HEK293 (cell line): ENCODE results near the gene SLC35G3.

Experiments used
- CTCF ChIA-PET: fragments of 350-600 bp; formaldehyde crosslinking; extraction: SDS; loops from one replicate; lab custom pipeline; 2021; ENCODE audit warnings: antibody characterized with exemption; lab: Yijun Ruan, JAX
- POLR2A ChIA-PET: fragments of 300-600 bp; formaldehyde crosslinking; extraction: SDS; loops from one replicate; lab custom pipeline; 2020; ENCODE audit warnings: antibody characterized with exemption, inconsistent platforms; lab: Yijun Ruan, JAX
- H3K27ac ChIP-seq: fragments of 200-500 bp; sonication (Bioruptor generic); 2 replicates; pipeline ENCODE4 v1.5.1; 2014; ENCODE audit warnings: low read depth, low read length, control low read depth, inconsistent platforms; ENCODE audit errors: extremely low read depth
- H3K36me3 ChIP-seq, 2 experiments: fragments of 200-500 bp in 1 of 2; sonication (Bioruptor generic) in 1 of 2; 1 replicate in 1 of 2; 2 replicates in 1 of 2; pipeline ENCODE4 v1.5.1; 2014 to 2017; ENCODE audit warnings: inconsistent platforms in 2 of 2, low read length in 2 of 2; ENCODE audit not compliant: control insufficient read depth in 2 of 2, insufficient read depth in 1 of 2
- H3K4me1 ChIP-seq: fragments of 200-500 bp; sonication (Bioruptor generic); 2 replicates; pipeline ENCODE4 v1.5.1; 2014; ENCODE audit warnings: mild to moderate bottlenecking, low read length, inconsistent platforms; ENCODE audit not compliant: control insufficient read depth, insufficient read depth
- H3K4me3 ChIP-seq: 2 replicates; pipeline ENCODE4 v1.5.1; 2011; ENCODE audit warnings: low read depth, mild to moderate bottlenecking, control low read depth, low read length, moderate library complexity
- H3K9me3 ChIP-seq: fragments of 200-500 bp; sonication (Bioruptor generic); 2 replicates; pipeline ENCODE4 v1.5.1; 2014; ENCODE audit warnings: low read depth, low read length, inconsistent platforms; ENCODE audit not compliant: control insufficient read depth, insufficient read depth
- GLI2 ChIP-seq: fragments of 450-650 bp; formaldehyde crosslinking; IDR thresholded peaks from 2 replicates; pipeline ENCODE4; 2017; ENCODE audit warnings: missing biosample characterization, missing genetic modification characterization, low read depth, borderline replicate concordance
- MYNN ChIP-seq: fragments of 450-650 bp; formaldehyde crosslinking; IDR thresholded peaks from 2 replicates; pipeline ENCODE4 v1.5.1; 2016; ENCODE audit warnings: missing biosample characterization, missing genetic modification characterization, borderline replicate concordance
- MZF1 ChIP-seq: fragments of 450-650 bp; formaldehyde crosslinking; IDR thresholded peaks from 2 replicates; pipeline ENCODE4 v1.5.1; 2017; ENCODE audit warnings: missing biosample characterization, missing genetic modification characterization, borderline replicate concordance
- OSR2 ChIP-seq: fragments of 450-650 bp; formaldehyde crosslinking; IDR thresholded peaks from 2 replicates; pipeline ENCODE4 v1.5.1; 2016; ENCODE audit warnings: missing biosample characterization, missing genetic modification characterization
- PRDM6 ChIP-seq: fragments of 450-650 bp; formaldehyde crosslinking; IDR thresholded peaks from 2 replicates; pipeline ENCODE4 v1.5.1; 2017; ENCODE audit warnings: missing biosample characterization, missing genetic modification characterization
- SETDB1 ChIP-seq: IDR thresholded peaks from one replicate; pipeline ENCODE4 v1.6.1; 2017; ENCODE audit warnings: mild to moderate bottlenecking, low read length, moderate library complexity, mixed read lengths; ENCODE audit not compliant: insufficient read length
- TRIM28 ChIP-seq: IDR thresholded peaks from 2 replicates; pipeline ENCODE4 v1.6.1; 2011; ENCODE audit warnings: low read length, control low read depth, borderline replicate concordance
- WT1 ChIP-seq: fragments of 450-650 bp; formaldehyde crosslinking; IDR thresholded peaks from 2 replicates; pipeline ENCODE4 v1.5.1; 2016; ENCODE audit warnings: missing biosample characterization, missing genetic modification characterization
- ZBTB49 ChIP-seq: fragments of 450-650 bp; formaldehyde crosslinking; IDR thresholded peaks from 2 replicates; pipeline ENCODE4 v1.5.1; 2016; ENCODE audit warnings: missing biosample characterization, missing genetic modification characterization, low read depth
- ZFP41 ChIP-seq: fragments of 450-650 bp; formaldehyde crosslinking; IDR thresholded peaks from 2 replicates; pipeline ENCODE4 v1.5.1; 2016; ENCODE audit warnings: missing biosample characterization, missing genetic modification characterization, borderline replicate concordance
- ZNF157 ChIP-seq: fragments of 450-650 bp; formaldehyde crosslinking; IDR thresholded peaks from 2 replicates; pipeline ENCODE4 v1.5.1; 2016; ENCODE audit warnings: missing biosample characterization, missing genetic modification characterization
- ZNF350 ChIP-seq: fragments of 450-650 bp; formaldehyde crosslinking; IDR thresholded peaks from 2 replicates; pipeline ENCODE4 v1.5.0; 2017; ENCODE audit warnings: missing biosample characterization, mild to moderate bottlenecking, missing genetic modification characterization
- ZNF561 ChIP-seq: fragments of 450-650 bp; IDR thresholded peaks from 2 replicates; pipeline ENCODE4 v1.5.1; 2018; ENCODE audit warnings: missing biosample characterization, missing genetic modification characterization, borderline replicate concordance
- ZNF624 ChIP-seq: fragments of 450-650 bp; formaldehyde crosslinking; IDR thresholded peaks from 2 replicates; pipeline ENCODE4 v1.5.1; 2017; ENCODE audit warnings: missing biosample characterization, missing genetic modification characterization
- ZNF701 ChIP-seq: fragments of 450-650 bp; formaldehyde crosslinking; IDR thresholded peaks from 2 replicates; pipeline ENCODE4 v1.5.1; 2016; ENCODE audit warnings: missing biosample characterization, missing genetic modification characterization
- ZNF777 ChIP-seq: fragments of 450-650 bp; formaldehyde crosslinking; IDR thresholded peaks from 2 replicates; pipeline ENCODE4 v1.5.1; 2017; ENCODE audit warnings: missing biosample characterization, missing genetic modification characterization, borderline replicate concordance
- ZSCAN4 ChIP-seq: fragments of 450-650 bp; formaldehyde crosslinking; IDR thresholded peaks from 2 replicates; pipeline ENCODE4 v1.5.1; 2017; ENCODE audit warnings: missing biosample characterization, missing genetic modification characterization

Gene SLC35G3

GRCh38 chr17:35222452-35222851, 28.3 kb upstream of the SLC35G3 start:
- CTCF ChIA-PET = interaction anchor here (1.2 kb wide), 1 partner anchor 314 kb away, joined by 3 read pairs; no protein-coding TSS in a partner anchor

GRCh38 chr17:35218915-35219314, 24.7 kb upstream of the SLC35G3 start:
- no peaks in the 10 kb centered on the region; the same call in 1 of the 2 replicates for H3K4me1 ChIP-seq
- no peak overlapping the region for H3K4me3 ChIP-seq
- CTCF ChIA-PET = no interaction called here
- TF ChIP-seq ZBTB49 (tag by site-specific recombination) (no peak), TRIM28 (no peak)
- no peak overlapping the region for H3K27ac ChIP-seq
- H3K36me3 ChIP-seq = no peaks in the 10 kb centered on the region
- POLR2A ChIA-PET = no interaction called here
- H3K9me3 ChIP-seq = no peaks in the 10 kb centered on the region; the same call in 1 of the 2 replicates

More at GRCh38 chr17:35222452-35222851, 28.3 kb upstream of the SLC35G3 start:
- POLR2A ChIA-PET = no interaction called here
- TF ChIP-seq MYNN (tag by site-specific recombination) (no peak), MZF1 (no peak), ZNF624 (tag by site-specific recombination) (no peak), ZNF777 (tag by site-specific recombination) (no peak), WT1 (tag by site-specific recombination) (no peak), ZFP41 (tag by site-specific recombination) (no peak), ZSCAN4 (tag by site-specific recombination) (no peak), ZNF701 (tag by site-specific recombination) (no peak), ZNF157 (tag by site-specific recombination) (no peak), TRIM28 (peak; percentile 24; the same call in 1 of the 2 replicates), ZNF350 (tag by site-specific recombination) (no peak), SETDB1 (peak; percentile 43), ZNF561 (tag by site-specific recombination) (no peak)
- H3K4me3 ChIP-seq = no peak overlapping the region
- no peaks in the 10 kb centered on the region for H3K4me1 ChIP-seq
- H3K9me3 ChIP-seq = no peaks in the 10 kb centered on the region; the same call in 1 of the 2 replicates
- H3K36me3 ChIP-seq = no peaks in the 10 kb centered on the region
- H3K27ac ChIP-seq = no peak overlapping the region

GRCh38 chr17:35217107-35217506, 22.9 kb upstream of the SLC35G3 start:
- ChIA-PET CTCF (no interaction called here), POLR2A (no interaction called here)
- no peak overlapping the region for H3K27ac ChIP-seq
- no peaks in the 10 kb centered on the region; the same call in 1 of the 2 replicates for H3K4me1 ChIP-seq
- H3K36me3 ChIP-seq = no peaks in the 10 kb centered on the region
- TF ChIP-seq OSR2 (peak; percentile 57), PRDM6 (tag by site-specific recombination) (peak; percentile 80), TRIM28 (0 out of 2 replicates have a peak, but pooled peaks have one; percentile 64), GLI2 (tag by site-specific recombination) (no peak)
- no peaks in the 10 kb centered on the region for H3K9me3 ChIP-seq
- H3K4me3 ChIP-seq = no peak overlapping the region
